Fibroblast of skin of scalp (primary cell): Measurements from ENCODE around the gene ZNF253.
"Not testable (repeated sequence)": the region's sequence is repeated elsewhere in the genome, so short reads cannot be mapped to it uniquely, and the experiment has no call there.

Source experiments
- DNase-seq: peaks from one replicate; pipeline ENCODE4 v3.0.0-alpha.2; 2013

The ZNF253 gene

DNA sequence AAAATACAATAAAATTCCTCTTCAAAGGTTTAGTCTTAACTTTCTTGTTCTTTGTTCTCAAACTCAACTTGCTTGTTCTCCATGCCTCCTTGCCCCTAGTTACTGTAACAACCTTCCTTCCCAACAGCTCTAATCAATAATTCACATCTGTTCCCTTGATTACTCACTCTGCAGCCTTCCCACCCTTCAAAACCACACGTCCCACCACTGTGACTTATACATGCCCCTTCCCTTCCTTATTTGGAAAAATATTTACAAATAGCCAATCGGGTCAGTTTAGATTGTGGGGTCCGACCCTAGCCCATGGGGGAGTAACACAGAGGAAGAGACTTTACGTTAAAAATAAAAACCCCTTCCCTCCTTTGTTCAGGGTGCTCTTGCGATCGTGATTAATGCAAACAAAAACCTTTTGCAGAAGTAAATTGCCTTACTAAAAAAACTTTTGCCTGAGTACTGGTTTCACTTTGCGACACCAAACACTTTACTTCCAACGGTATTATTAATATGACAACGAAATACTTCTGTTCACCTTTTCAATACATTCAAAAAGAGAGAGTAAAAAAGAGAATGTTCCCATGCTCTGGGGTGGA, 34.6 kb downstream of the ZNF253 start:
- DNase-seq, result peak; percentile 84

DNA sequence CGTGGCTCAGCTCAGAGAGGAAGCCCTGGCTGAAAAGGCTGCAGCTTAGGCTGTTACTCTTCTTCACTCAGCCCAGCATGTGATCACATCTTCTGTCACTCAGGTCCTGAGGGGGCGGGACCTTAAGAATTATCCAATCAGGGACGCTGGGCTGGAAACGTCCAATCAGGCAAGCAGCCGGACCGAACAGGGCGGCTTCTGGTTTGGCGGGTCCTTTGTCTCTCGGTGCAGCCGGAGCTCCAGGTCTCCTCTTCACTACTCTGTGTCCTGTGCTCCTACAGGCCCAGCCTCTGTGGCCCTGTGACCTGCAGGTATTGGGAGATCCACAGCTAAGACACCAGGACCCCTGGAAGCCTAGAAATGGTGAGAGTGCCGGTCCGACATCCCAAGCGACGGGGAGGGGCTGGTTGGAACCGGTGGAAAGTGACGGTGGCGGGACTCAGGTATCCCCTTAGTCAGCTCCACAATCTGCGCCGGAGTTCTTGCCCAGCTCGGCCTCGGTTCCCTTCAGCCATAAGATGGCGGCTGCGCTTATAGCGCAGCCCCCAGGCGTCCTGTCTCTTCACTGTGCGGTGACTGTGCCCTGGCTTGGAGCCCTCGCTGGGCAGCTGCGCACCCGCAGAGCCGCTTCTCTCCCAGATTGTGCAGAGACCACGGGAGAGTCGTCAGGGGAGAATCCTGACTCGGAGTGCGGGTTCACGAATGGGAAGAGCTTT, 35.2 kb downstream of the ZNF253 start, which contains the start of gene ZNF93:
TSS of gene ZNF93 (plus strand) at position 218 of the 716 bp plus-strand sequence. CDS start at position 361, 143 bp downstream.
- DNase-seq, result peak; percentile 98

DNA sequence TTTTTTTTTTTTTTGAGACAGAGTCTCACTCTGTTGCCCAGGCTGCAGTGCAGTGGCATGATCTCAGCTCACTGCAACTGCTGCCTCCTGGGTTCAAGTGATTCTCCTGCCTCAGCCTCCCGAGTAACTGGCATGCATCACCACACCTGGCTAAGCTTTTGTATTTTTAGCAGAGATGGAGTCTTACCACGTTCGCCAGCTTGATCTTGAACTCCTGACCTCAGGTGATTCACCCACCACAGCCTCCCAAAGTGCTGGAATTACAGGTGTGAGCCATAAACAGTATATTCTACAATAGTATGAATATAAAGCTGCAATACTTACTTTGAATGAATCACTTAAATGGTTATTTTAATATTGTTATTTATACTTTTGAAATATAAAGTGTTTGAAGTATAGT, 41.9 kb downstream of the ZNF253 start:
- not testable (repeated sequence) for DNase-seq

DNA sequence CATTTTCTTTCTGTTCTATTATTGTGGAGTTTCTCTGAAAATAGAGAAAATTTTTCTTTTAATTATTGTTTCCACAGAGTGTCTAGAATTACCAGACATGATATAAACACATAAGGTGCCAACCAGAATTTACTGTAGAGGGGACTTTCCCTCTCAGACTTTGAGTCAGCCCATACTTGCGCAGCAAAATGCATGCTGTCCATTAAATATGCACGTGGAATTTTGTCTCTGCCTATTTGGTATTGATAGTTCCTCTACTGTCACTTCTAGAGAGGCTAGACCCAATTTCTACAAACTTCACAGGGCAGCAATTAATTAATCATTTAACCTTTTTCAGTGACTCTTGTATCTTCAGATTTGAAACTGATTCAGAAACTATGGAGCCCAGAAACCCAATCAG, 44.0 kb downstream of the ZNF253 start:
- no peak for DNase-seq

DNA sequence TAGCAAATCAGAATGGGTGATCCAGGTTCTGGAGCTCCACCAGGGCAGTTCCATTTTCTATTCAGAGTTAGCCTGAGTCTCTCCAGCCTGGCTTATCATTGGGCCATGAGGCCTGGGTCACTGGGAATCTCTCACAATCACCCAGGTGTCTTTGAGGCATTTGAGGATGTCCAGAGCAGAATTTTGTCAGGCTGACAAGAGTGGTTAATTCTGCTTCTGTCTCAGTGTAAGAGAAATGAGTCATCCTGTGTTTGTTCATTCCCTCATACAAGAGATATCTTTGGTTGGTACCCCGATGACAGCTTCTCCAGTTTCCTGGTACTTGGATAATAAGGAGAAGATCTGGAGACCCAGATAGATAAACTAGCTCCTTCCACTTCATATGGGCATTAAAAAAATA, 45.5 kb downstream of the ZNF253 start:
- DNase-seq, result peak; percentile 1

DNA sequence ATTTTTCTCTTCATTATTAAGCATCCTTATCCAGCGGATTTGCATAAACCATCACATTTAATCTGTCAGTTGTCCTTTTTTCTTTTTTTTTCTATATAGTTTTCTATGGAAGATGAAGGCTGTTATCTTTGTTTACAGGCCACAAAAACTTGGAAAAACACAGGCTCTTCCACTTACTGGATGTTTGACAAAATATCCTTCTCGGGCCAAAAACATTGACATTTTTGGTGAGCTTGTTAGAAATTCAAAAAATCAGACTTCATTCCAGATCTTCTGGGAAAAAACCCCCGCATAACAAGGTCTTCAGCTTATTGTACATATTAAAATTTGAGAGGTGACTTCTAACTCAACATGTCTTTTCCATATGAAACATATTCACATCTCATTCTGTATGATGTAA, 48.9 kb downstream of the ZNF253 start:
- no peak for DNase-seq

DNA sequence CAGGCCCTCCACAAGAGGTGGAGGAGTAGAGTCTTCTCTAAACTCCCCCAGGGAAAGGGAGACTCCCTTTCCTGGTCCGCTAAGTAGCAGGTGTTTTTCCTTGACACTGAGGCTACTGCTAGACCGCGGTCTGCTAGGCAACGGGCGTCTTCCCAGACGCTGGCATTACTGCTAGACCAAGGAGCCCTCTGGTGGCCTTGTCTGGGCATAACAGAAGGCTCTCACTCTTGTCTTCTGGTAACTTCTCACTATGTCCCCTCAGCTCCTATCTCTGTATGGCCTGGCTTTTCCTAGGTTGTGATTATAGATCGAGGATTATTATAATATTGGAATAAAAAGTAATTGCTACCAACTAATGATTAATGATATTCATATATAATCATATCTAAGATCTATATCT, 64.7 kb downstream of the ZNF253 start:
- not testable (repeated sequence) for DNase-seq

DNA sequence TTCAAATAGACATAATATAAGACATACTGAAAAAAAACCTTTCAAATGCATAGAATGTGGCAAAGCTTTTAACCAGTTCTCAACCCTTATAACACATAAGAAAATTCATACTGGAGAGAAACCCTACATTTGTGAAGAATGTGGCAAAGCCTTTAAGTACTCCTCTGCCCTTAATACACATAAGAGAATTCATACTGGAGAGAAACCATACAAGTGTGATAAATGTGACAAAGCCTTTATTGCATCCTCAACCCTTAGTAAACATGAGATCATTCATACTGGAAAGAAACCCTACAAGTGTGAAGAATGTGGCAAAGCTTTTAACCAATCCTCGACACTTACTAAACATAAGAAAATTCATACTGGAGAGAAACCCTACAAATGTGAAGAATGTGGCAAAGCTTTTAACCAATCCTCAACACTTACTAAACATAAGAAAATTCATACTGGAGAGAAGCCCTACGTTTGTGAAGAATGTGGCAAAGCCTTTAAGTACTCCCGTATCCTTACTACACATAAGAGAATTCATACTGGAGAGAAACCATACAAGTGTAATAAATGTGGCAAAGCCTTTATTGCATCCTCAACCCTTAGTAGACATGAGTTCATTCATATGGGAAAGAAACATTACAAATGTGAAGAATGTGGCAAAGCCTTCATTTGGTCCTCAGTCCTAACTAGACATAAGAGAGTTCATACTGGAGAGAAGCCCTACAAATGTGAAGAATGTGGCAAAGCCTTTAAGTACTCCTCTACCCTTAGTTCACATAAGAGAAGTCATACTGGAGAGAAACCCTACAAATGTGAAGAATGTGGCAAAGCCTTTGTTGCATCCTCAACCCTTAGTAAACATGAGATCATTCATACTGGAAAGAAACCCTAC, 68.0 kb downstream of the ZNF253 start:
- not testable (repeated sequence) for DNase-seq

DNA sequence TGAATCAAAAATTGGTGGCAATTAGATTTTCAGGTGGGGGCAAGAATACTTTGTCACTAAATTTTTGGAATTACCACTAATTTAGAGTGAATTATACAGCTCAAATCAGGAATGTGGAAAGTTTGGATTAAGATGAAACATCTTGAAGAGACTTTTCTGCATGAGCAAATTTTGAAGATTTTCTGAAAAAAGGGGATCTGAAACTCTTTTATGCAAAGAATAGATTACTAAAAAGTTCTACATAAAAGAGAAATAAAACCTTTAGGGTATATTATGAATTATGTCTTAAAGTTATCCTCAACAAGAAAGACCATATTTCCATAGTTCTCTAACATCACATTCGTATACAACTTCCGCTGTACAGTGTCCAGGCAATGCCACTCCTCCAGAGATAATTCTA, 71.7 kb downstream of the ZNF253 start:
- DNase-seq, result no peak

DNA sequence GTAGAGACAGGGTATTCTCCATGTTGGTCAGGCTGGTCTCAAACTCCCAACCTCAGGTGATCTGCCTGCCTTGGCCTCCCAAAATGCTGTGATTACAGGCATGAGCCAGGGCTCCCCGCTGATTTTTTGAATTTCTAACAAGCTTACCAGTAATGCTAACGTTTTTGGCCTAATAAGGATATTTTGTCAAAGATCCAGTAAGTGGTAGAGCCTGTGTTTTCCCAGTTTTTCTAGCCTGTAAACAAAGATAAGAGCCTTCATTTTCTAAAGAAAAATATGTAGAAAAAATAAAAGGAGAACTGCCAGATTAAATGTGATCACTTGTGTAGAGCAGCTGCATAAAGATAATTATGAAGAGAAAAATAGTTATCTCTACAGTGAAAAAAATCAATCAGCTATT, 72.8 kb downstream of the ZNF253 start:
- no peak for DNase-seq

DNA sequence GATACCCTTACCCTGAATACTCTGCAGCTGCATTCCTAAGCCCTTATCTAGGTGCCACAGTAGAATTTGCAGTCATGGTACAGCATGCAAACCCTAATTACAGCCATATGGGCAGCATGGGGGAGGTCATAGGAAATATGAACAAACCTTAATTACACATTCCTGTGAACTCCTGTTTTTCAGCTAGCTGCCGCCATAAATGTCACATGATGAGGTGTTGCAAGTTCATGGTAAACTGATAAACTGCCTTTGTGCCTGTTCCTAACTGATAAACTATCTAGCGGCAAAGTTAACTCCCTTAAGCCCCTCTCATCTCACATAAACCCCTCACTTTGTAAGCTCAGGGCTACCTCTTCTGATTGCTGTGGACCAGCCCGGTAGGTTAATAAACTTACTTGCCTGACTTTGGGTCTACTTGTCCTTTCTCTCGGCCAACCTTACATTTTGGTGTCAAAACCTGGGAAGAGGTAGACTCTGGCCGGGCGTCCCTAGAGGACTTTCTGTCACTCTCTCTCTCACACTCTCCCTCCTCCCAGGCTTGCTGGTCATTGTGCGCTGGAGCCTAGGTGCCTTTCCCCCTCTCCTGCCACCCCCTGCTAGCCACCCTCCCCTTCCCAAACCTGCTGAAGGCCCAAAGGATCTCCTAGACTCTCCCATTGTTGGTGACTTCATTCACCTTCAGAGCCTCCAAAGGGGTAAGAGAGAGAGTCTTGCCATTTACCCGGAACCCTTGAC, 78.3 kb downstream of the ZNF253 start:
- no peak for DNase-seq
